Measurements from ENCODE around the gene FNDC11. TPM values are rescaled to one million over a fixed set of nuclear protein-coding genes. Genes with fewer than 3 reads are reported as not detected.

The FNDC11 gene
- total and polyA plus RNA-seq, 10 donors, result 0.33 to 2.0 (median 1.00) TPM

- DNase-seq, result no peak
- Histone ChIP-seq H3K36me3 (no peaks in the 10 kb centered on the region), H3K9me3 (no peaks in the 10 kb centered on the region), H3K4me3 (no peak overlapping the region), H3K27ac (no peak overlapping the region), H3K4me1 (peaks cover 0 to 12% (median 2%) of the 10 kb centered on the region in 6 donors), H3K27me3 (replicated peaks in 1 of 7) (peaks cover 0 to 17% (median 0%) of the 10 kb centered on the region in 7 donors)
- 84 to 90% (median 86%) methylated on average over 16 to 27 of the region's 27 CpGs for WGBS, 5 donors
- TF ChIP-seq CTCF (IDR thresholded peaks at IDR 0.05 in 8 of 11, conservative IDR thresholded peaks at IDR 0.05 in 3 of 11) (no peak), POLR2AphosphoS5 (IDR thresholded peaks at IDR 0.05) (peak in 1 of 3 donors; percentile 44), POLR2A (IDR thresholded peaks at IDR 0.05) (no peak)
- intact Hi-C loops (cut with DNase I; ENCODE audit: low total_unique reads), result no loop called here
These were observed 24.6 kb upstream of the FNDC11 start for GRCh38 chr20:63529180-63529860.

GRCh38 chr20:63529861-63530787 is 23.8 kb upstream of the FNDC11 start:
- Histone ChIP-seq H3K27ac (no peak overlapping the region), H3K9me3 (no peaks in the 10 kb centered on the region), H3K36me3 (no peaks in the 10 kb centered on the region), H3K4me1 (peaks cover 0 to 20% (median 6%) of the 10 kb centered on the region in 6 donors), H3K4me3 (no peak overlapping the region), H3K27me3 (replicated peaks in 1 of 7) (peaks cover 0 to 24% (median 0%) of the 10 kb centered on the region in 7 donors)
- DNase-seq, result peak; percentile 67
- intact Hi-C loops (cut with DNase I; ENCODE audit: low total_unique reads), result loop anchor here (10.0 kb wide), 1 partner anchor 125 kb away; the partner anchor contains the start of genes RTEL1 and STMN3
- 71 to 83% (median 80%) methylated on average over 31 to 39 of the region's 39 CpGs for WGBS, 5 donors
- TF ChIP-seq CTCF (IDR thresholded peaks at IDR 0.05 in 8 of 11, conservative IDR thresholded peaks at IDR 0.05 in 3 of 11) (no peak), POLR2AphosphoS5 (IDR thresholded peaks at IDR 0.05) (peak in 1 of 3 donors; percentile 32)

DNA sequence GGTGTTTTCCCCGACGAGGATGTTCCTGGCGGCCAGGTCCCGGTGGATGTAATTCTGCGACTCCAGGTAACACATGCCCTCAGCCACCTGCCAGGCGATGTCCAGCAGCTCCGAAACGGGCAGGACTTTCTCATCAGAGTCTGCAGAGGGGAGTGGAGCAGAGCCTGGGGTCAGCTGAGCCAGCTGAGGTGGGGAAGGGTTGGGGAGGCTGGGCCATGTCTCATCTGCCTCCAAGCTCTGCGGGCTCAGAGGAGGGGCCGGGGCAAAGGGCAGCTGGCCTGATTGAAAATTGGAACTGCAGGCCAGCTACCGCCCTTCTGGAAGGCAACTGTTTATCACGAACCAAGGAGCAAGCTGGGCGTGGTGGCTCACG is 23.2 kb upstream of the FNDC11 start:
- H3K9me3 ChIP-seq, result no peaks in the 10 kb centered on the region

More for the DNA sequence above, 23.2 kb upstream of the FNDC11 start:
- WGBS, 5 donors, result 80 to 85% (median 81%) methylated on average over 8 to 14 of the region's 14 CpGs
- Histone ChIP-seq H3K4me1 (peaks cover 0 to 22% (median 8%) of the 10 kb centered on the region in 6 donors), H3K4me3 (no peak overlapping the region), H3K27ac (no peak overlapping the region), H3K27me3 (replicated peaks in 1 of 7) (peaks cover 0 to 24% (median 0%) of the 10 kb centered on the region in 7 donors), H3K36me3 (no peaks in the 10 kb centered on the region)
- TF ChIP-seq CTCF (IDR thresholded peaks at IDR 0.05 in 8 of 11, conservative IDR thresholded peaks at IDR 0.05 in 3 of 11) (no peak), POLR2AphosphoS5 (IDR thresholded peaks at IDR 0.05) (no peak), POLR2A (IDR thresholded peaks at IDR 0.05) (no peak)
- DNase-seq, result peak; percentile 59
- intact Hi-C loops (cut with DNase I; ENCODE audit: low total_unique reads), result loop anchor here (10.0 kb wide), 1 partner anchor 124 kb away; the partner anchor contains the start of genes RTEL1 and STMN3
